Measurements from ENCODE around the gene MEA1.

- TF ChIP-seq CTCF (IDR thresholded peaks at IDR 0.05 in 2 of 3, conservative IDR thresholded peaks at IDR 0.05 in 1 of 3; ENCODE audit: borderline replicate concordance in 1 of 3, insufficient read depth in 1 of 3, low read depth in 2 of 3, low read length in 2 of 3) (no peak), RAD21 (IDR thresholded peaks at IDR 0.05; ENCODE audit: low read depth) (no peak), POLR2A (IDR thresholded peaks at IDR 0.05; ENCODE audit: borderline replicate concordance, extremely low read depth, insufficient read depth, insufficient read length) (no peak), ZNF274 (IDR thresholded peaks at IDR 0.05; ENCODE audit: low read depth, low read length) (no peak), POLR2AphosphoS5 (IDR thresholded peaks at IDR 0.05; ENCODE audit: low read depth, low read length) (no peak)
Measured at GRCh38 chr6:42968126-42968701, 45.5 kb downstream of the MEA1 start.
